ENCODE data around the gene CXXC5.

CXXC5 gene

DNA sequence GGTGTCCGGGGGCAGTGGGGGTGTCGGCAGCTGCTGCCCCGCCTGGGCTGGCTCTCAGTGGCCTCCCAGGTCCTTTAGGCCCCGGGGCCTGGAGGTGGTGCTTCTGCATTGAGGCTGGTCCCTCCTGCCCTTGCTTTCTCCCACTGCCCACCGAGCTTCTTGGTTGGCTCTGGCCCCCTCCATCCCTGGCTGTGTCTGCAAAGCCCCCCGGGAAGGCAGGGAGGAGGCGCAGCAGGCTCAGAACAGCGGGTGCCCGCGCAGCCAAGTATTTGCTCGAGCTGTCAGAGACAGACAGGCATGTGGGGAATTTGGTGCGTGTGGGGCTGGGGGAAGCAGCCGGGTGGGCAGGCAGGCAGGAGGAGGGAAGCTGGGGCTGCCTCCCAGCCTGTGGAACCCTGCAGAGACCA, 11.5 kb downstream of the CXXC5 start:
- H3K27me3 ChIP-seq (replicated peaks): no peaks in the 10 kb centered on the region
- no peak for DNase-seq
- H3K36me3 ChIP-seq (replicated peaks): no peaks in the 10 kb centered on the region
- H3K27ac ChIP-seq: peak overlapping the region; percentile 67
- TF ChIP-seq, protein P1, sequence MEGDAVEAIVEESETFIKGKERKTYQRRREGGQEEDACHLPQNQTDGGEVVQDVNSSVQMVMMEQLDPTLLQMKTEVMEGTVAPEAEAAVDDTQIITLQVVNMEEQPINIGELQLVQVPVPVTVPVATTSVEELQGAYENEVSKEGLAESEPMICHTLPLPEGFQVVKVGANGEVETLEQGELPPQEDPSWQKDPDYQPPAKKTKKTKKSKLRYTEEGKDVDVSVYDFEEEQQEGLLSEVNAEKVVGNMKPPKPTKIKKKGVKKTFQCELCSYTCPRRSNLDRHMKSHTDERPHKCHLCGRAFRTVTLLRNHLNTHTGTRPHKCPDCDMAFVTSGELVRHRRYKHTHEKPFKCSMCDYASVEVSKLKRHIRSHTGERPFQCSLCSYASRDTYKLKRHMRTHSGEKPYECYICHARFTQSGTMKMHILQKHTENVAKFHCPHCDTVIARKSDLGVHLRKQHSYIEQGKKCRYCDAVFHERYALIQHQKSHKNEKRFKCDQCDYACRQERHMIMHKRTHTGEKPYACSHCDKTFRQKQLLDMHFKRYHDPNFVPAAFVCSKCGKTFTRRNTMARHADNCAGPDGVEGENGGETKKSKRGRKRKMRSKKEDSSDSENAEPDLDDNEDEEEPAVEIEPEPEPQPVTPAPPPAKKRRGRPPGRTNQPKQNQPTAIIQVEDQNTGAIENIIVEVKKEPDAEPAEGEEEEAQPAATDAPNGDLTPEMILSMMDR (IDR thresholded peaks at IDR 0.05; ENCODE audit: low read depth, low read length, missing control alignments): no peak
- in situ Hi-C loops (cut with HindIII; ENCODE audit: low pct_ligation_motif_present, low sequenced_read_pairs): no loop called here
- H3K4me3 ChIP-seq (ENCODE audit: low read depth, low read length): peak overlapping the region; percentile 33

GRCh38 chr5:139660105-139660922, 12.2 kb downstream of the CXXC5 start:
- in situ Hi-C loops (cut with HindIII; ENCODE audit: low pct_ligation_motif_present, low sequenced_read_pairs): no loop called here
- no peaks in the 10 kb centered on the region for H3K27me3 ChIP-seq (replicated peaks)
- H3K36me3 ChIP-seq (replicated peaks): no peaks in the 10 kb centered on the region
- peak overlapping the region; percentile 33 for H3K4me3 ChIP-seq (ENCODE audit: low read depth, low read length)
- peak overlapping the region; percentile 67 for H3K27ac ChIP-seq
- TF ChIP-seq, protein P1 (IDR thresholded peaks at IDR 0.05; ENCODE audit: low read depth, low read length, missing control alignments): no peak
- no peak for DNase-seq

DNA sequence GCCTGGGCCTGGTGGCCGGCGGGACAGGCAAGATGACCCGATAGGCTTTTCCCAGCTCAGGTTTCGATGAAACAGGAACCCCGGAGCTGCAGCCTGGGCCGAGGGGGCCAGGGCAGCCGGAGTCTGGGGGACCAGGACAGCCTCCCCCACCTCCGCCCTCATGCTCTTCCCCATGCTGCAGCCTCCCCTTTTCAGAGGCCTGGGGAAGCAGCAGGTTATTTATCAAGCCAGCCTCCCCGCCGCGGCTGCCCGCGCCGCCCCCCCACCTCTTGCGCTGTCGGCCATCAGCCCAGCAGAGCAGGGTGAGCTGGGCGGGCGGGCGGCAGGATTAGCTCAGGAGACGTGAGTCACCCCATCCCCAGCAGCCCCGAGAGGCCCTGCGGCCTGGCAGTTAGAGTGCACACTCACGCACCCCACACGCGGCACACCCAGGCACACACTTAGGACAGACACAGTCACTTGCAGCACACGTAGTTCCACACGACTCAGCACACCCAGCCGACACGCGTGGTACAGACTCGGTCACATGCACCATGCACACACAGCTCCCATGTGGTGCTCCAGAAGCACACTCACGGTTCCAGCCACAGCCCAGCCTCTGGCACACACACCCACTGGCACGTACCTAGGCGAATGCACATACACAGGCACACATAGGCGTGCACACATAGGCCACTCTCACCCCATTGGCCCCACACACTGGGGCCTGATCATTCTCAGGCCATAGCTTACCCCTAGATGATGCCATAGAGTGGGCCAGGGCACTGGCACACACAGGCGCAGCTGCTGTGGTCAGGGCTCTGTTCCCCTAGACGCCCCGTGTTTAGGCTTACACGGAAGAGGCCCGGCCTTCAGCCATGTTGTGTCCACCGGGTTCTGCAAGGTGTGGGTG, 13.0 kb downstream of the CXXC5 start:
- in situ Hi-C loops (cut with HindIII; ENCODE audit: low pct_ligation_motif_present, low sequenced_read_pairs): no loop called here
- Histone ChIP-seq H3K27me3 (replicated peaks) (no peaks in the 10 kb centered on the region), H3K36me3 (replicated peaks) (no peaks in the 10 kb centered on the region), H3K4me3 (ENCODE audit: low read depth, low read length) (no peak overlapping the region), H3K27ac (peak overlapping the region; percentile 67)
- DNase-seq: peak; percentile 93
- TF ChIP-seq, protein P1 (IDR thresholded peaks at IDR 0.05; ENCODE audit: low read depth, low read length, missing control alignments): no peak

- H3K36me3 ChIP-seq (replicated peaks): no peaks in the 10 kb centered on the region
- no peaks in the 10 kb centered on the region for H3K27me3 ChIP-seq (replicated peaks)
- in situ Hi-C loops (cut with HindIII; ENCODE audit: low pct_ligation_motif_present, low sequenced_read_pairs): no loop called here
- TF ChIP-seq, protein P1 (IDR thresholded peaks at IDR 0.05; ENCODE audit: low read depth, low read length, missing control alignments): no peak
- DNase-seq: no peak
- H3K4me3 ChIP-seq (ENCODE audit: low read depth, low read length): no peak overlapping the region
- H3K27ac ChIP-seq: no peak overlapping the region
Observed at GRCh38 chr5:139662617-139663016, 14.5 kb downstream of the CXXC5 start.

- H3K27me3 ChIP-seq (replicated peaks): no peaks in the 10 kb centered on the region
- TF ChIP-seq, protein P1 (IDR thresholded peaks at IDR 0.05; ENCODE audit: low read depth, low read length, missing control alignments): no peak
- H3K36me3 ChIP-seq (replicated peaks): no peaks in the 10 kb centered on the region
- H3K27ac ChIP-seq: no peak overlapping the region
- in situ Hi-C loops (cut with HindIII; ENCODE audit: low pct_ligation_motif_present, low sequenced_read_pairs): no loop called here
- no peak for DNase-seq
- H3K4me3 ChIP-seq (ENCODE audit: low read depth, low read length): no peak overlapping the region
Observed at GRCh38 chr5:139663207-139664085, 15.3 kb downstream of the CXXC5 start.
